ENCODE results near the gene DCX.

Gene DCX

DNA sequence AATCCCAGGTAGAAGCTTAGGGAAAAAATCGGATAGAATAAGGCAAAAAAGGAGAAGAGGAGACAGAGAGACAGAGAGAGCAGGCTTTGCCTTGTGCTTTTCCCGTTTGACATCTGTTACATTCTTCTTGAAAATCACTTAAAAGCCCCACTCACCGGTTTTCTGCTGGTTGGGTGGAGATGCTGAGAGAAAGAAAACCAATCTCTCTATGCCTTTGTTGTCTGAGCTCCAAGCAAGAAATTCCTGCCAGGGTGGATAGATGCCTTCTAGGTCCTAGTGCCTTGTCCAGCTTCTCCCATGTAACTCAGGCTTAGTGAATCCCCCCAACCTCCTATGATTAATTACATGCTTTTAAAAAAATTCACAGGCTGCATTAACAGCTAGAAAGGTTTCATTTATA is at the start of gene DCX:
TSS of gene DCX (minus strand) at position 210 of the 400 bp plus-strand sequence. CDS start 1,794 bp downstream, outside the sequence.
- DNase-seq (ENCODE audit: low spot score in 2 of 2) (no peak), ATAC-seq (replicated peaks; ENCODE audit: extremely low read depth, poor library complexity, severe bottlenecking) (no peak)
- Mint-ChIP-seq H3K27me3 (peaks cover 9% of the 10 kb centered on the region), H3K4me1 (no peaks in the 10 kb centered on the region), H3K9me3 (no peaks in the 10 kb centered on the region), H3K36me3 (ENCODE audit: insufficient read depth) (no peaks in the 10 kb centered on the region), H3K4me3 (no peak within 1 kb of the TSS), H3K27ac (ENCODE audit: low read depth) (no peak within 1 kb of the TSS)

GRCh38 chrX:111460607-111461006 is 48.6 kb upstream of the DCX start:
- Mint-ChIP-seq H3K4me3 (no peak overlapping the region), H3K27me3 (no peaks in the 10 kb centered on the region), H3K9me3 (no peaks in the 10 kb centered on the region), H3K36me3 (ENCODE audit: insufficient read depth) (peaks cover 2% of the 10 kb centered on the region), H3K27ac (ENCODE audit: low read depth) (no peak overlapping the region), H3K4me1 (no peaks in the 10 kb centered on the region)
- DNase-seq (ENCODE audit: low spot score in 2 of 2) (no peak), ATAC-seq (replicated peaks; ENCODE audit: extremely low read depth, poor library complexity, severe bottlenecking) (no peak)

DNA sequence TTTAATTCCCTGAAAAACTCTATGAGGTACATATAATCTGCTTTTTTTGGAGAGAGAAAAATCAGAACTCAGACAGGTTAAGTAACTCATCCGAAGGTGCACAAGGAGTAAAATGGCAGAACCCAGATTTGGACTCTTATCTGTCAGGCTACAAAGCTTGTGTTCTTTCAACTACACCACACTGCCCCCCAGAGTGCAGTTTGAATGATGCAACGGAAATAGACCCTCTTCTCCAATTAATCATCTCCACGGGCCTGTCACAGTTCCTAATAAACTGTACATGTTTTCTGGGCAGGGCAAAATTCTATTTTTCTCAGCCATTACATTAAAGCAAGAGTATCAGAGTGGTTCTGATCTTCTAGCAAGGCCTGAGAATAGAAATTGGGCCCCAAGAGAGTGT is 35.3 kb upstream of the DCX start:
- Mint-ChIP-seq H3K9me3 (no peaks in the 10 kb centered on the region), H3K4me1 (no peaks in the 10 kb centered on the region), H3K36me3 (ENCODE audit: insufficient read depth) (no peaks in the 10 kb centered on the region), H3K4me3 (no peak overlapping the region), H3K27me3 (peaks cover 10% of the 10 kb centered on the region), H3K27ac (ENCODE audit: low read depth) (no peak overlapping the region)
- ATAC-seq (replicated peaks; ENCODE audit: extremely low read depth, poor library complexity, severe bottlenecking) (no peak), DNase-seq (ENCODE audit: low spot score in 2 of 2) (no peak)

GRCh38 chrX:111445485-111445884 is 33.5 kb upstream of the DCX start:
- no peak overlapping the region for H3K4me3 Mint-ChIP-seq
- H3K27ac Mint-ChIP-seq (ENCODE audit: low read depth), result no peak overlapping the region
- DNase-seq (ENCODE audit: low spot score in 2 of 2) (no peak), ATAC-seq (replicated peaks; ENCODE audit: extremely low read depth, poor library complexity, severe bottlenecking) (no peak)
- H3K36me3 Mint-ChIP-seq (ENCODE audit: insufficient read depth), result peaks cover 2% of the 10 kb centered on the region
- no peaks in the 10 kb centered on the region for H3K4me1 Mint-ChIP-seq
- H3K9me3 Mint-ChIP-seq, result no peaks in the 10 kb centered on the region
- peaks cover 10% of the 10 kb centered on the region for H3K27me3 Mint-ChIP-seq

DNA sequence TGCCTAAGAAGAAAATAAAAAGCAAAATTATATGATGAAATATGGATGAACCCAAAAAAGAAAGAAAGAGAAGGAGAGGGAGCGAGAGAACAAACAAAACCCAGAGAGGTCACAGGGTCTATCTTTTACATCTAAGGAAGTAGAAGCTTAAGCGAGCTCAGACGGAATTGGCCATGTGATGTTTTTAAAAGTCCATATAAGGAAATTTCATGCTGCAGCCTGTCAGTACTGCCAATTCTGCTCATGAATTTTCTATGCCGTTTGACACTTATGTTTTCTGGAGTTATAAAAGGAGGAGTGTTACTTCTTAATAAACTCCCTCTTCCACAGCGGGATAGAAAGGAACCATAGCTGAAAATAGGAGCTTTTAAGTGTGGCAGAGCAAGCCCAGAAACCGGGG is 32.9 kb upstream of the DCX start:
- H3K27me3 Mint-ChIP-seq, result peaks cover 10% of the 10 kb centered on the region
- no peak overlapping the region for H3K4me3 Mint-ChIP-seq
- no peak for ATAC-seq (replicated peaks; ENCODE audit: extremely low read depth, poor library complexity, severe bottlenecking)
- DNase-seq (ENCODE audit: low spot score in 2 of 2), result no peak
- H3K4me1 Mint-ChIP-seq, result no peaks in the 10 kb centered on the region
- peaks cover 2% of the 10 kb centered on the region for H3K36me3 Mint-ChIP-seq (ENCODE audit: insufficient read depth)
- no peak overlapping the region for H3K27ac Mint-ChIP-seq (ENCODE audit: low read depth)
- no peaks in the 10 kb centered on the region for H3K9me3 Mint-ChIP-seq

GRCh38 chrX:111443946-111444345 is 32.0 kb upstream of the DCX start:
- peaks cover 2% of the 10 kb centered on the region for H3K36me3 Mint-ChIP-seq (ENCODE audit: insufficient read depth)
- peaks cover 10% of the 10 kb centered on the region for H3K27me3 Mint-ChIP-seq
- DNase-seq (ENCODE audit: low spot score in 2 of 2), result no peak
- H3K9me3 Mint-ChIP-seq, result no peaks in the 10 kb centered on the region
- no peak overlapping the region for H3K27ac Mint-ChIP-seq (ENCODE audit: low read depth)
- no peaks in the 10 kb centered on the region for H3K4me1 Mint-ChIP-seq
- ATAC-seq (replicated peaks; ENCODE audit: extremely low read depth, poor library complexity, severe bottlenecking), result no peak
- H3K4me3 Mint-ChIP-seq, result no peak overlapping the region

DNA sequence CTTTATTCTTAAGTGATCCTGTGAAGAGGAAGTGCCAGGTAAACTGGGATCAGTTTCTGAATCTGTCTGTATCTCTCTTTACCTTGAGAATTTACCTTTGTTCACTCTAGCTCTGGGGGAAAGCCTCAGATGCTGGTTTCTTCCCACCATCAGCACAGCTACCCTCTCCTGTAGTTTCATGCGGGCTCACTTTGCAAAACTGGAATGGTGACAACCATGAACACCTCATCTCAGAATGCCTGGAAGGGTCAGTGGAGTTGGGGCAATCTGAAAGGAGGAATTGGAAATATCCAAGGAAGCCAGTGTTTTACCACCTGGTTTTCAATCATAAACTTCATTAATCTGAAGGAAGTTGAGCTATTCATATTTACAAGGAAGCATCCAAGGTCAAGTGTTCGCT is 30.8 kb upstream of the DCX start:
- Mint-ChIP-seq H3K4me3 (no peak overlapping the region), H3K27ac (ENCODE audit: low read depth) (no peak overlapping the region), H3K27me3 (peaks cover 5% of the 10 kb centered on the region), H3K36me3 (ENCODE audit: insufficient read depth) (peaks cover 2% of the 10 kb centered on the region), H3K9me3 (no peaks in the 10 kb centered on the region), H3K4me1 (no peaks in the 10 kb centered on the region)
- DNase-seq (ENCODE audit: low spot score in 2 of 2), result no peak
- no peak for ATAC-seq (replicated peaks; ENCODE audit: extremely low read depth, poor library complexity, severe bottlenecking)

DNA sequence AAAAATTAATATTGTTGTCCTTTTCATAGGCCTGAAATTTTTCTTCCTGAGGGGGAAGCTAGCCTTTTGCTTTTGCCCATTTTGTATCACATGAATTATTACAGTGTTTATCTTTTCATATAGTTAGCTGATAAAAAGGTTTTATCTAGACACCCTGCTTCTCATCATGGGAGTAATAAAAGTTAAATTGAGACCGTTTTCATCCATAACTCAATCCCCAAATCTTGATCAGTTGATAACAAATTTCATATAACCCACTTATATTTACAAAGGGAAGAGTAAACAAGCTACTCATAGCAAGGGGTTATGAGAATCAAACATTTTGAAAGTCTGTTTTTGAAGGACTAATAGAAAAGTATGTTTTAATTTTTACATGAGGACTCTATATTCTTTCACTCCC is 23.5 kb upstream of the DCX start:
- Mint-ChIP-seq H3K27me3 (no peaks in the 10 kb centered on the region), H3K27ac (ENCODE audit: low read depth) (no peak overlapping the region), H3K4me3 (no peak overlapping the region), H3K36me3 (ENCODE audit: insufficient read depth) (no peaks in the 10 kb centered on the region), H3K9me3 (peaks cover 2% of the 10 kb centered on the region), H3K4me1 (no peaks in the 10 kb centered on the region)
- no peak for ATAC-seq (replicated peaks; ENCODE audit: extremely low read depth, poor library complexity, severe bottlenecking)
- no peak for DNase-seq (ENCODE audit: low spot score in 2 of 2)

GRCh38 chrX:111431001-111431400 is 19.0 kb upstream of the DCX start:
- Mint-ChIP-seq H3K27me3 (no peaks in the 10 kb centered on the region), H3K27ac (ENCODE audit: low read depth) (no peak overlapping the region), H3K4me3 (no peak overlapping the region), H3K36me3 (ENCODE audit: insufficient read depth) (no peaks in the 10 kb centered on the region), H3K4me1 (no peaks in the 10 kb centered on the region), H3K9me3 (peaks cover 5% of the 10 kb centered on the region)
- DNase-seq (ENCODE audit: low spot score in 2 of 2), result no peak
- no peak for ATAC-seq (replicated peaks; ENCODE audit: extremely low read depth, poor library complexity, severe bottlenecking)

GRCh38 chrX:111411557-111411956 is 435 bp downstream of the DCX start:
- no peaks in the 10 kb centered on the region for H3K9me3 Mint-ChIP-seq
- H3K27ac Mint-ChIP-seq (ENCODE audit: low read depth), result no peak overlapping the region
- no peak for ATAC-seq (replicated peaks; ENCODE audit: extremely low read depth, poor library complexity, severe bottlenecking)
- no peaks in the 10 kb centered on the region for H3K4me1 Mint-ChIP-seq
- no peaks in the 10 kb centered on the region for H3K36me3 Mint-ChIP-seq (ENCODE audit: insufficient read depth)
- H3K27me3 Mint-ChIP-seq, result peaks cover 9% of the 10 kb centered on the region
- H3K4me3 Mint-ChIP-seq, result no peak overlapping the region
- DNase-seq (ENCODE audit: low spot score in 2 of 2), result no peak

GRCh38 chrX:111410590-111411078 is 1.4 kb downstream of the DCX start:
- Mint-ChIP-seq H3K36me3 (ENCODE audit: insufficient read depth) (no peaks in the 10 kb centered on the region), H3K9me3 (no peaks in the 10 kb centered on the region), H3K4me1 (no peaks in the 10 kb centered on the region), H3K27me3 (peaks cover 9% of the 10 kb centered on the region), H3K27ac (ENCODE audit: low read depth) (no peak overlapping the region), H3K4me3 (no peak overlapping the region)
- ATAC-seq (replicated peaks; ENCODE audit: extremely low read depth, poor library complexity, severe bottlenecking) (no peak), DNase-seq (ENCODE audit: low spot score in 2 of 2) (no peak)

- no peak for ATAC-seq (replicated peaks; ENCODE audit: extremely low read depth, poor library complexity, severe bottlenecking)
- Mint-ChIP-seq H3K4me1 (no peaks in the 10 kb centered on the region), H3K36me3 (ENCODE audit: insufficient read depth) (no peaks in the 10 kb centered on the region), H3K4me3 (no peak overlapping the region), H3K27ac (ENCODE audit: low read depth) (no peak overlapping the region), H3K9me3 (no peaks in the 10 kb centered on the region), H3K27me3 (peaks cover 9% of the 10 kb centered on the region)
- DNase-seq (ENCODE audit: low spot score in 2 of 2), result no peak
Measured at GRCh38 chrX:111409326-111409725, 2.7 kb downstream of the DCX start.

GRCh38 chrX:111407948-111408347 is 4.0 kb downstream of the DCX start:
- no peaks in the 10 kb centered on the region for H3K36me3 Mint-ChIP-seq (ENCODE audit: insufficient read depth)
- no peaks in the 10 kb centered on the region for H3K4me1 Mint-ChIP-seq
- no peak overlapping the region for H3K27ac Mint-ChIP-seq (ENCODE audit: low read depth)
- H3K9me3 Mint-ChIP-seq, result no peaks in the 10 kb centered on the region
- peaks cover 9% of the 10 kb centered on the region for H3K27me3 Mint-ChIP-seq
- DNase-seq (ENCODE audit: low spot score in 2 of 2), result no peak
- ATAC-seq (replicated peaks; ENCODE audit: extremely low read depth, poor library complexity, severe bottlenecking), result no peak
- no peak overlapping the region for H3K4me3 Mint-ChIP-seq

- no peak for DNase-seq (ENCODE audit: low spot score in 2 of 2)
- no peaks in the 10 kb centered on the region for H3K27me3 Mint-ChIP-seq
- no peaks in the 10 kb centered on the region for H3K4me1 Mint-ChIP-seq
- no peaks in the 10 kb centered on the region for H3K9me3 Mint-ChIP-seq
- no peaks in the 10 kb centered on the region for H3K36me3 Mint-ChIP-seq (ENCODE audit: insufficient read depth)
- no peak overlapping the region for H3K27ac Mint-ChIP-seq (ENCODE audit: low read depth)
- H3K4me3 Mint-ChIP-seq, result no peak overlapping the region
- no peak for ATAC-seq (replicated peaks; ENCODE audit: extremely low read depth, poor library complexity, severe bottlenecking)
Measured at GRCh38 chrX:111402344-111402743, 9.6 kb downstream of the DCX start.

Data from central memory CD8-positive, alpha-beta T cell (primary cell).